ENCODE data around the gene ZNF541.

- TF ChIP-seq POLR2AphosphoS5 (IDR thresholded peaks at IDR 0.05; ENCODE audit: borderline replicate concordance, low read depth, low read length): no peak
- no peak for TF ChIP-seq EZH2 (IDR thresholded peaks at IDR 0.05)
Observed at GRCh38 chr19:47573071-47574026, at the start of gene ZNF541.

Data from SK-N-MC (cell line).